ENCODE results near the gene NDE1.

DNA sequence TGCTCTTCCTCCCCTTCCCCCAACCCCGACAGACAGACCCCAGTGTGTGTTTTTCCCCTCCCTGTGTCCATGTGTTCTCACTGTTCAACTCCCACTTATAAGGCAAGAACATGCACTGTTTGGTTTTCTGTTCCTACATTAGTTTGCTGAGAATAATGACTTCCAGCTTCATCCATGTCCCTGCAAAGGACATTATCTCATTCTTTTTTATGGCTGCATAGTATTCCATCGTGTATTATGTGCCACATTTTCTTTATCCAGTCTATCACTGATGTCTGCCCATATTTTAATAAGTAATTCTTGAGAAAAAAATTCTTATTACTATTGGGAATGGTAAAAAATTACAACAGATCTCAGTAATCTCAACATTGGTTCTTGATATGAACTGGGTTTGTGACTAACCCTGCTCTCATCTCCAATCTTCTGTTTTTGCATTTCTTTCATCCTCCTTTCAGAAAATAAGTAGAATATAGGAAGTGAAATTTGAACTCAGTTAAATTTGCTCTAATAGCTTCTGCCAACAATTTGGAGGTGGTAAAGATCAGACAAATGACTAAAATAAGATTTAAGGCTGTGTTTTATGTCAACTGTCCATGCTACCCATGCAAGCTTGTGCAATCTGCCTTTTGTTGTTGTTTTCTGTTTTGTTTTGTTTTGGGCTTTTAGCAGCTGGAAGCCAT lies 18.2 kb upstream of the NDE1 start:
- TF ChIP-seq CTCF (IDR thresholded peaks at IDR 0.05) (no peak), POLR2AphosphoS5 (IDR thresholded peaks at IDR 0.05) (no peak), POLR2A (IDR thresholded peaks at IDR 0.05) (no peak)
